Daoy (cell line): ENCODE data around the gene PLCB3. TPM values are rescaled to one million over a fixed set of nuclear protein-coding genes. Genes with fewer than 3 reads are reported as not detected.
A peak's percentile ranks its signal among the peaks of the same experiment; 100 is the strongest.
"Not testable (repeated sequence)": the region's sequence is repeated elsewhere in the genome, so short reads cannot be mapped to it uniquely, and the experiment has no call there.

Source experiments
- DNase-seq: peaks from one replicate; pipeline ENCODE4 v3.0.0-alpha.2; 2015; ENCODE audit warnings: low read depth
- total RNA-seq: library from RNA; depleted of rRNA; stranded (reverse); fragments of >200 nt; shearing (Covaris generic); gene quantifications from 2 replicates; pipeline ENCODE4 v1.2.3, GENCODE V29; 2014

PLCB3 gene
- total RNA-seq, 1 experiment from 2014 or later: 13.2 TPM

- DNase-seq: no peak
Observed at GRCh38 chr11:64303109-64304031, 52.0 kb downstream of the PLCB3 start.

- no peak for DNase-seq
Observed at GRCh38 chr11:64304032-64304315, 52.6 kb downstream of the PLCB3 start.

GRCh38 chr11:64304316-64305072 is 53.2 kb downstream of the PLCB3 start:
- DNase-seq: peak; percentile 93

- DNase-seq: peak; percentile 98
Observed at GRCh38 chr11:64305075-64305690, 53.9 kb downstream of the PLCB3 start, which contains the start of gene ESRRA. Gene ESRRA, plus strand, starts transcription at chr11:64305524. Its CDS starts 1,656 bp downstream, at chr11:64307180.

- peak; percentile 73 for DNase-seq
Observed at GRCh38 chr11:64305691-64306562, 54.6 kb downstream of the PLCB3 start.

- DNase-seq: no peak
Observed at GRCh38 chr11:64306563-64306875, 55.2 kb downstream of the PLCB3 start.

GRCh38 chr11:64306876-64307622 is 55.7 kb downstream of the PLCB3 start:
- DNase-seq: no peak

GRCh38 chr11:64307795-64308194 is 56.5 kb downstream of the PLCB3 start:
- not testable (repeated sequence) for DNase-seq

- DNase-seq: no peak
Observed at GRCh38 chr11:64312947-64313346, 61.6 kb downstream of the PLCB3 start.

GRCh38 chr11:64313491-64314145 is 62.3 kb downstream of the PLCB3 start:
- DNase-seq: no peak

- DNase-seq: no peak
Observed at GRCh38 chr11:64314146-64314804, 62.9 kb downstream of the PLCB3 start.

- no peak for DNase-seq
Observed at GRCh38 chr11:64314805-64315561, 63.7 kb downstream of the PLCB3 start.

GRCh38 chr11:64315667-64316526 is 64.6 kb downstream of the PLCB3 start:
- not testable (repeated sequence) for DNase-seq

- no peak for DNase-seq
Observed at GRCh38 chr11:64316672-64317324, 65.5 kb downstream of the PLCB3 start.

- peak; percentile 98 for DNase-seq
Observed at GRCh38 chr11:64317325-64317960, 66.1 kb downstream of the PLCB3 start, which contains the start of gene TRMT112. Gene TRMT112, minus strand, starts transcription at chr11:64317559. Its CDS starts 33 bp downstream, at chr11:64317526.

GRCh38 chr11:64317961-64318765 is 66.8 kb downstream of the PLCB3 start, which contains the start of gene PRDX5:
Gene PRDX5, plus strand, starts transcription at chr11:64318121. Its CDS starts 95 bp downstream, at chr11:64318216.
- DNase-seq: peak; percentile 98
